ENCODE results near the gene PHF23.

Gene PHF23

DNA sequence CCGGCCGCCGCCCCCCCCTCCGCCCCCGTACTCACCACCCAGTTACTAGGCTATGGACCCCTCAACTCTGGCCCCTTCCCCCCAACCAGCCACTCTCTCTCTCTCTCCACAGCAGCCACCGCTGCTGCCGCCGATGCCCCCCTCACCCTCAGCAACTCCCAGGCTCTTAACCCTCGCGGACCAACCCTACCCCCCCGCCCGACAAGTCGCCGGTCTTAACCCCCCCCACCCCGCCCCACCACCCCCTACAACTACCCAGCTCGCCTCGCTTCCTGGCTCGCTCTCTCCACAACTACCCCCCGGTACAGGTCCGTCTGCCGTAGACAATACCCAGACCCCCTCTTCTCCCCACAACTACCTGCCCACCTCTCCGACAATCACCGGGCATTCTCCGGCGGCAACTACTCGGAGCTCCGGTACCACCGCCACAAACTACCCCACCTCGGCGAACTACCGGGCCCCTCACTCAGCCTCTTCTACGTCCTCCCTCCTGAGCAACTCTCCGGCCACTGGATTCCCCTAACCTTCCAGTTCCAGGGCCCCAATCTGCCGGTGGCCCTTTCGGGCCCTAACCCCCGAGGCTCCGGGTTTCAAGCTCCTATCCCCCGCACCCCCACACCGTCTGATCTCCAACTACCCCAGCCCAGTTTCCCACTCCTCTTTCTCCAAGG, 702 bp downstream of the PHF23 start:
- no peak for DNase-seq (ENCODE audit: extremely low read depth in 1 of 2, low read depth in 1 of 2)

GRCh38 chr17:7237761-7238419, 1.4 kb downstream of the PHF23 start:
- DNase-seq (ENCODE audit: extremely low read depth in 1 of 2, low read depth in 1 of 2), result peak; percentile 79 to 86

DNA sequence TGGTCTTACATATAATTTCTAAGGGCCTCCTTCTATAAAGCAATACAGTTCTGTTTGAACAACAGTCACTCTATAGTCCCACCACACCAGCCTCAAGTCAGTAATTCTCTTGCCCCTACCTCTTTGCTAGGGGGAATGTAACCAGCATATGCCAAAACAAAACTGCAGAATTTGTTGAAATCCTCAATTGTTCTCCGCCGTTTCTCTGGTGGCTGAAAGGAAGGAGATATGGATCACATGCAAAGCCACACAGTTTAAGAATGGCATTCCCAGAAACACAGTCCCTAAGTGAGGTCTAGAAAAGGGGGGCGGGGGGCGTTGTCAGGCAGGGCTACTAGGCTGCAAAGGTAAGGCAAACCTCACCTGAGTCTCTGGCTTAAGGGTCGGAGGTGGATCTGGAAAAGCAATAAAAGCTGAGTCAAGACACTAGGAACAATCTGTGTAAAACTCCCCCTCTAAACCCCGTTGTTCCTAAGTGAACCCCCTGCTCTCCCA, 1.9 kb downstream of the PHF23 start:
- no peak for DNase-seq (ENCODE audit: extremely low read depth in 1 of 2, low read depth in 1 of 2)

- DNase-seq (ENCODE audit: extremely low read depth in 1 of 2, low read depth in 1 of 2), result no peak
Observed at GRCh38 chr17:7236808-7237207, 2.4 kb downstream of the PHF23 start.

DNA sequence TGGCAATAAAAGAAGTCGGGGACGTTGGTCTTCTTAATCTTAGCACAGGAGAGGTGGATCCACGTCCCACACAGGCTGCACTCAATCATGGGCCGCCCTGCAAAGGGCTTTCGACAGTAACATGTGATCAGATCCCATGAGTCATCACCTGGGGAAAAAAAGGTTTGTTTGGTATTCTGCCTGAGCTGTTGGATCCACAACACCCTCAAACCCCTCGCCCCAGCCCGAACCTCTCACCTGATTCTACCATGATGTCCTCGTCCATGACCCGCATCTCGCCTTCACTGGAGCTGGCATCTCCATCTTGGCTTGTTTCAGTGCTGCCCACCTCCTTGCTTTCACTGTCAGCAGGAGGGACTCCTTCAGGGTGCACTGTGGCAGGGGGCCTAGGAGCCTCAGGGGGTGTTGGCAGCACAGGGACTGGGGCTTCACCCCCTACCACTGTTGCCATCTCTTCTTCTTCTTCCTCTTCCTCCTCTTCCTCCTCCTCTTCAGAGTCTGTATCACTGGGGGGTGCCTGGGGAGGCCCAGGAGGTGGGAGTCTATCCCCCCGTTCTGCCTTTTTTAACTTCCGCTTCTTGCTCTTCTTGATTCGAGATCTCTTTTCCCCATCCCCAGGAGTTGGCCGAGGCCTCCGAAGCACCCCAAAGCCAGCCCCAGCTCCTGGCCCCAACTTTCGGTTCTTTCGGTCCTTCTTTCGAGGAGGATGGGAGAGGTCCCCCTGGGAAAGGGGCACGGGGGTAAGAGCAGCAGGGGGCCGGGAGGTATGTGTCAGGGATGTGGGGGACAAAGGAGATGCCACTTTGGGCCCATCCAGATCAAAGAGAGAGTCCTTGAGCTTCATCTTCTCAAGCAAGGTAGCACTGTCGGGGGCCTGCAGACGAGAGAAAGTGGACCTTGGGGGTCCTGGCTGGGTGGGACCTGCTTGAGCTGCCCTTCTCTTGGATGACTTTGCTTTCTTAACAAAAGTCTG, 3.3 kb downstream of the PHF23 start:
- DNase-seq (ENCODE audit: extremely low read depth in 1 of 2, low read depth in 1 of 2), result no peak

DNA sequence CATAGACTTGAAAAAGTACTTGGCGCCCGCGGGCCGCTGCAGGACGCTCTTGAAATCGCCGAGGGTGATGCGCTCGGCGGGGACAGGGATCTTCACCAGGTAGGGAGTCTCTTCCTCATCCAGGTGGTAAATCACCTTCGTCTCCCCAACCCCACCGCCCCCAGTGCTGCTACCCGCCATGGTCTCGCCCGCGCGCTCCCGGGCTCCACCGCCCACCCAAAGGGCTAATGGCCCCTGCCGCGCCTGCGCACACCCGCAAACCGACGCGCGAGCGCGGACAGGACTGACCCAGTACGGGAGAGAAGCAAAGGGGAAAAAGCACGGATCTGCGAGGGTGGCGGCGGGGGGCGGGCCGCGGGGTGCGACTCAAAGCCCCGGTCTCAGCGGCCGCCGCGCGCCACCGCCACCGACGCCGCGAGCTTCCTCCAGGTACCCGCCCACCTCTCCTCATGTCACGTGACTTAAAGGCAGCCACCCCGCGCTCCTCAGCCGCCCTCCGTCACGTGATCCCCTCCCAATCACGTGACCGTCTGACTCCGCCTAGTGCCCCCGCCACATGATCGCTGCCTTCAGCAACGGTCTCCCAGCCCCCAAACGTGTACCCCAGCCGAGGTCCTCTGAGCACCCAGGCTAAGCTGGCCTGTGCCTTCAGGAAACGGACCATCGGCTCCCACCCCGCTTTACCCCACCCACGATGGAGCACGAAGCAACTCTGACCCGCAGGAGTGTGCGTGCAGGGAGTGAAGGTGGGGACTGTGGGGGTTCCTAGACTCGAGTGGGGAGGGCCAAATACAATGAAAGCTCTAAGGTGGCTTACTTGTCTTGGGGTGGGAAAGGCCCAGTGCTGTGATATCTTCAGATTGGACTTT, 4.9 kb downstream of the PHF23 start, which contains the start of gene DVL2:
Gene DVL2 (minus strand): TSS at position 435 of the 869 bp plus-strand sequence. CDS start 255 bp downstream, at position 180.
- DNase-seq (ENCODE audit: extremely low read depth in 1 of 2, low read depth in 1 of 2), result peak; percentile 91

DNA sequence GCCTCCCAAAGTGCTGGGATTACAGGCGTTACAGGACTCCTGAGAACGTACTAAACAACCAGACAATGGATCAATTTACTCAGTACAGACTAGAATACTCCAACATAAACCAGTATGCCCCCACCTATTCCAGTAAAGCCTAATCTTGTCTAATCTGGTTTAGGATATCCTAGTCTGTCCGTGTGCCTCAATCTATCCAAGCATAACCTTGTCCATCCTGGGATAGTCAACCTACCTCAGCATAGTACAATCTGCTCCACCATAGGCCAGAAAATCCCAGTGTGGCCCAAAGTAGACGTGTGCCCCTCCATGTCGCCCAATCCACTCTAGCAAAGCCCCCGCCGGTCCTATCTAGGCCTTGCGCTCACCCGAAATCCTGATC, 5.6 kb downstream of the PHF23 start:
- DNase-seq (ENCODE audit: extremely low read depth in 1 of 2, low read depth in 1 of 2), result no peak

DNA sequence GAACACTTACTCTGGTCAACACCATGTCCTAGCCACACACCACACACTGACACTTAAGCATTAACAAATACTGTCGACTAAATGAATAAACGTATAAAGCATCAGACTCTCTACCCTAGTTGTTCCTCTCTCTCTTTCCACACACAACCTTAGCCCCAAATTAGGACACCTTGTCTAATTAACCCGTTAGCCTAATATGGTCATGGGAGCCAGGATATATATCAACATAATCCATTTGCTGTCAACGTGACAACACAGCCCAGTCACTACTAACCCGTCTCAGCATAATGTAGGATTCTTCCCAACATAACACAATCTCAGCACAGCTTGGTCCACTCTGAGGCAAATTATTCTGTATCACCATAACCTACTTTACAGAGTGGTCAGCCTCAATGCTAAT, 7.1 kb downstream of the PHF23 start:
- no peak for DNase-seq (ENCODE audit: extremely low read depth in 1 of 2, low read depth in 1 of 2)

DNA sequence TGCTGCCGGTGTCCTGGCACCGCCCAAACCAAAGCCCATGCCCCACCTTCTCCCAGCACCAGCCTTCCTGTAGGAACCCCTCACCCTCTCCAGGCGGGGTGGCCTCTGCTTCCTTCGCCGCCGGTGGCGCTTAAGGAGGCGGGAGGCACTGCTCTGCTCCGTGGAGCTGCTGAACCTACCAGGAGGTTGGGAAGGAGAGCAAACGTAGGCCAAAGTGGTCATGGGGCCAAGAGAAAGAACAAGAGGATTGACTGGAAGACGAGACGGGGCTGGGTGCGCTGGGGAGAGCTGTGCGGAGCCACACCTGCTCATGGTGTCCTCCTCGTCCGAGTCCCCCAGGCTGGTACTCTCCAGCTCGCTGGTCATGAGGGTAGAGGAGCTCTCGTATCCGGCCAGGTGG, 9.8 kb downstream of the PHF23 start:
- DNase-seq (ENCODE audit: extremely low read depth in 1 of 2, low read depth in 1 of 2), result no peak

DNA sequence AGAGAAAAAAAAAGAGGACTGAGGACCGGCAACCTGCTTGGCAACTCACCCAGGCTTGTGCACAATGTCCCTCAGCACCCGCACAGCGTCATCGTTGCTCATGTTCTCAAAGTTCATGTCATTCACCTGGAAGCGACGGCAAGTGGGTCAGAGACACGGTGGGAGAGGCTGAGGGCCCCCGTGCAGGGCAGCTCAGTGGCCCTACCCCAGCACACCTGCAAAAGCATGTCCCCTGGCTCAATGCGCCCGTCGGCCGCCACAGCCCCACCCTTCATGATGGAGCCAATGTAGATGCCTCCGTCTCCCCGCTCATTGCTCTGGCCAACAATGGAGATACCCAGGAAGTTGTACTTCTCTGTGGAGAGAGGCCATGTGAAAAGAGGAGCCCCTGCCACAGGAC, 10.3 kb downstream of the PHF23 start:
- DNase-seq (ENCODE audit: extremely low read depth in 1 of 2, low read depth in 1 of 2), result no peak

- DNase-seq (ENCODE audit: extremely low read depth in 1 of 2, low read depth in 1 of 2), result no peak
Observed at GRCh38 chr17:7226721-7227710, 12.2 kb downstream of the PHF23 start.

- DNase-seq (ENCODE audit: extremely low read depth in 1 of 2, low read depth in 1 of 2), result no peak
Observed at GRCh38 chr17:7225711-7226331, 13.4 kb downstream of the PHF23 start.

DNA sequence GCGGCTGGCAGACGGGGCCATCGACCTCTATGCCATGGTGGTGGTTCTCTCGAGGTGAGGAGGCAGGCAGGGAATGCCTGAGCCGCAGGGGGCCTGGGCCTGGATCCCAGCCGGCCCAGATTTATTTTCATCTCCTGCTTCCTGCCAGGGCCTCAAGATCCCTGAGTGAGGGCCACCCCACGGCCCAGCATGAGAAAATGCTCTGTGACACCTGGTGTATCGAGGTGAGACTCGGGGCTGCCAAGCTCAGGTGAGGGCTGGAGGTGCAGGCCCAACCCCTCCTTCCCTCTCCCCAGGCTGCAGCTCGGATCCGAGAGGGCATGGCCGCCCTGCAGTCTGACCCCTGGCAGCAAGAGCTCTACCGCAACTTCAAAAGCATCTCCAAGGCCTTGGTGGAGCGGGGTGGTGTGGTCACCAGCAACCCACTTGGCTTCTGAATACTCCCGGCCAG, 14.6 kb downstream of the PHF23 start:
- no peak for DNase-seq (ENCODE audit: extremely low read depth in 1 of 2, low read depth in 1 of 2)

GRCh38 chr17:7224110-7224509, 15.1 kb downstream of the PHF23 start:
- no peak for DNase-seq (ENCODE audit: extremely low read depth in 1 of 2, low read depth in 1 of 2)

DNA sequence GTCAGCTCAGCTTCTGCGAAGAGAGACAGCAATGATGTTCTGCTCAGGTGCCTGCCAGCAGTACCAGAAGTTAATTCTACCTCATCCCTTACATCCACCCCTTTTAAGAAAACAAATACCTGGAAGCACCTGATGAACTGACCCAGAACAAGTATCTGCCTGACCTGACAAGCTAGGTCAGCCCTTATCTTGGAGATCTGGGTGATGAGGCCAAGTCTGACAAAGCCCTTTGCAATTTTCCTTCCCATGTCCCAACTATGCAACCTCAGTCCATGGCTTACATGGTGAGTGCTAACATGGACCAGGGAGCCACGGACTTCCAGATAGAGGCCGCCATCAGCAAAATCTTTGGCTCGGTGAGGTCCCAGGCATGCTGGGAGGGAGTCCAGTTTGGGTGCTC, 15.9 kb downstream of the PHF23 start:
- no peak for DNase-seq (ENCODE audit: extremely low read depth in 1 of 2, low read depth in 1 of 2)

GRCh38 chr17:7222972-7223292, 16.3 kb downstream of the PHF23 start:
- no peak for DNase-seq (ENCODE audit: extremely low read depth in 1 of 2, low read depth in 1 of 2)

- no peak for DNase-seq (ENCODE audit: extremely low read depth in 1 of 2, low read depth in 1 of 2)
Observed at GRCh38 chr17:7222093-7222971, 16.9 kb downstream of the PHF23 start.
